Panc1 (cell line): Measurements from ENCODE around the gene SFMBT1.

Experiments
- CTCF ChIP-seq: fragments of 450-650 bp; IDR thresholded peaks from 2 replicates; pipeline ENCODE4 v1.5.1; 2017; ENCODE audit warnings: mild to moderate bottlenecking
- POLR2AphosphoS5 ChIP-seq: IDR thresholded peaks from 2 replicates; pipeline ENCODE4 v1.6.1; 2012; ENCODE audit warnings: mild to moderate bottlenecking, low read depth, low read length, moderate library complexity
- SIN3A ChIP-seq: IDR thresholded peaks from 2 replicates; pipeline ENCODE4 v1.6.1; 2012; ENCODE audit warnings: low read depth, mild to moderate bottlenecking, low read length, moderate library complexity, borderline replicate concordance; ENCODE audit not compliant: insufficient read depth
- TCF7L2 ChIP-seq: IDR thresholded peaks from 2 replicates; pipeline ENCODE4 v1.6.1; 2011; ENCODE audit warnings: mild to moderate bottlenecking, low read depth, low read length, inconsistent platforms
- TF ChIP-seq, protein P1 (sequence below), 2 experiments: IDR thresholded peaks; 2 replicates each; pipeline ENCODE4 v1.6.1; 2011 to 2012; ENCODE audit warnings: low read depth in 2 of 2, control low read depth in 1 of 2, low read length in 1 of 2, mild to moderate bottlenecking in 1 of 2, moderate library complexity in 1 of 2; ENCODE audit not compliant: insufficient read depth in 1 of 2

- TF ChIP-seq CTCF (no peak), SIN3A (no peak), POLR2AphosphoS5 (no peak), TCF7L2 (no peak)
- TF ChIP-seq, protein P1, sequence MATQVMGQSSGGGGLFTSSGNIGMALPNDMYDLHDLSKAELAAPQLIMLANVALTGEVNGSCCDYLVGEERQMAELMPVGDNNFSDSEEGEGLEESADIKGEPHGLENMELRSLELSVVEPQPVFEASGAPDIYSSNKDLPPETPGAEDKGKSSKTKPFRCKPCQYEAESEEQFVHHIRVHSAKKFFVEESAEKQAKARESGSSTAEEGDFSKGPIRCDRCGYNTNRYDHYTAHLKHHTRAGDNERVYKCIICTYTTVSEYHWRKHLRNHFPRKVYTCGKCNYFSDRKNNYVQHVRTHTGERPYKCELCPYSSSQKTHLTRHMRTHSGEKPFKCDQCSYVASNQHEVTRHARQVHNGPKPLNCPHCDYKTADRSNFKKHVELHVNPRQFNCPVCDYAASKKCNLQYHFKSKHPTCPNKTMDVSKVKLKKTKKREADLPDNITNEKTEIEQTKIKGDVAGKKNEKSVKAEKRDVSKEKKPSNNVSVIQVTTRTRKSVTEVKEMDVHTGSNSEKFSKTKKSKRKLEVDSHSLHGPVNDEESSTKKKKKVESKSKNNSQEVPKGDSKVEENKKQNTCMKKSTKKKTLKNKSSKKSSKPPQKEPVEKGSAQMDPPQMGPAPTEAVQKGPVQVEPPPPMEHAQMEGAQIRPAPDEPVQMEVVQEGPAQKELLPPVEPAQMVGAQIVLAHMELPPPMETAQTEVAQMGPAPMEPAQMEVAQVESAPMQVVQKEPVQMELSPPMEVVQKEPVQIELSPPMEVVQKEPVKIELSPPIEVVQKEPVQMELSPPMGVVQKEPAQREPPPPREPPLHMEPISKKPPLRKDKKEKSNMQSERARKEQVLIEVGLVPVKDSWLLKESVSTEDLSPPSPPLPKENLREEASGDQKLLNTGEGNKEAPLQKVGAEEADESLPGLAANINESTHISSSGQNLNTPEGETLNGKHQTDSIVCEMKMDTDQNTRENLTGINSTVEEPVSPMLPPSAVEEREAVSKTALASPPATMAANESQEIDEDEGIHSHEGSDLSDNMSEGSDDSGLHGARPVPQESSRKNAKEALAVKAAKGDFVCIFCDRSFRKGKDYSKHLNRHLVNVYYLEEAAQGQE (IDR thresholded peaks at IDR 0.05; ENCODE audit: insufficient read depth in 1 of 2, low read depth in 2 of 2, low read length in 1 of 2): no peak
Observed at GRCh38 chr3:53039376-53039752, 6.5 kb downstream of the SFMBT1 start.
